GM12878 (cell line): ENCODE data around the gene DNAJB6. TPM values are rescaled to one million over a fixed set of nuclear protein-coding genes. Genes with fewer than 3 reads are reported as not detected.

Experiments used
- ATAC-seq: fragments of 200-7000 bp; cut with Tn5 transposase; 3 replicates; pipeline ENCODE4 v1.9.1; 2020; ENCODE audit warnings: mild to moderate bottlenecking, moderate library complexity
- BruUV-seq: library from RNA; stranded (reverse); fragments of 400-500 nt; replicated peaks from 2 replicates; lab custom pipeline; 2021; lab: Mats Ljungman, UMichigan
- CTCF ChIA-PET: fragments of 300-600 bp; sonication (Branson Sonifier 250); formaldehyde crosslinking; extraction: SDS; loops from one replicate; lab custom pipeline; 2021; ENCODE audit warnings: inconsistent platforms; lab: Yijun Ruan, JAX
- POLR2A ChIA-PET: fragments of 350-600 bp; formaldehyde crosslinking; extraction: SDS; loops from one replicate; lab custom pipeline; 2021; ENCODE audit warnings: inconsistent platforms; lab: Charles Lee
- RAD21 ChIA-PET: fragments of 300-600 bp; sonication (Branson Sonifier 250); formaldehyde crosslinking; loops from one replicate; lab custom pipeline; 2023; ENCODE audit warnings: antibody characterized with exemption; ENCODE audit not compliant: unreplicated experiment; lab: Charles Lee
- SMC1A ChIA-PET: fragments of 300-600 bp; sonication (Branson Sonifier 250); formaldehyde crosslinking; loops from one replicate; lab custom pipeline; 2023; ENCODE audit not compliant: unreplicated experiment, uncharacterized antibody; lab: Charles Lee
- DNase-seq: peaks from one replicate; pipeline ENCODE4 v3.0.0-alpha.2; 2011; ENCODE audit warnings: low read depth, low spot score
- FAIRE-seq: peaks from 3 replicates; lab custom pipeline; 2011; peaks lifted over from hg19 to GRCh38; lab: Jason Lieb, UNC
- H2AFZ ChIP-seq: 2 replicates; pipeline ENCODE4 v1.6.0; 2011; ENCODE audit warnings: low read depth, low read length, control low read depth; ENCODE audit not compliant: control insufficient read depth
- H3K27ac ChIP-seq: 2 replicates; pipeline ENCODE4 v1.5.1; 2011; ENCODE audit warnings: control low read depth; ENCODE audit not compliant: control insufficient read depth, insufficient read depth
- H3K27me3 ChIP-seq, 2 experiments: replicated peaks in 1 of 2; 2 replicates each; pipeline versions ENCODE4 v1.6.0 to v1.6.1; 2011; ENCODE audit warnings: low read length in 1 of 2; ENCODE audit not compliant: control insufficient read depth in 2 of 2, insufficient read depth in 2 of 2
- H3K36me3 ChIP-seq, 2 experiments: 2 replicates each; pipeline ENCODE4 v1.5.1; 2011; ENCODE audit warnings: low read length in 1 of 2; ENCODE audit not compliant: control insufficient read depth in 2 of 2, insufficient read depth in 2 of 2
- H3K4me1 ChIP-seq: 2 replicates; pipeline ENCODE4 v1.6.1; 2011; ENCODE audit warnings: mild to moderate bottlenecking, low read length, moderate library complexity, mixed read lengths; ENCODE audit not compliant: control insufficient read depth, insufficient read depth
- H3K4me2 ChIP-seq: 2 replicates; pipeline ENCODE4 v1.6.0; 2011; ENCODE audit warnings: control low read depth; ENCODE audit not compliant: control insufficient read depth, insufficient read depth
- H3K4me3 ChIP-seq: fragments of 200-600 bp; sonication (generic); 2 replicates; pipeline ENCODE4 v1.5.1; 2016
- H3K79me2 ChIP-seq: 2 replicates; pipeline ENCODE4 v1.6.0; 2011; ENCODE audit warnings: low read length; ENCODE audit not compliant: control insufficient read depth, insufficient read depth
- H3K9ac ChIP-seq: 2 replicates; pipeline ENCODE4 v1.8.0; 2011; ENCODE audit warnings: low read length, control low read depth, mixed read lengths; ENCODE audit not compliant: control insufficient read depth, insufficient read depth
- H3K9me3 ChIP-seq: replicated peaks from 3 replicates; pipeline ENCODE4 v1.5.1; 2011; ENCODE audit warnings: mild to moderate bottlenecking, low read length; ENCODE audit not compliant: control insufficient read depth, insufficient read depth
- H4K20me1 ChIP-seq: 2 replicates; pipeline ENCODE4 v1.6.0; 2011; ENCODE audit not compliant: control insufficient read depth, insufficient read depth
- CBX5 ChIP-seq: sonication (generic); IDR thresholded peaks from 2 replicates; pipeline ENCODE4 v1.6.1; 2016; ENCODE audit warnings: low read depth, moderate library complexity, mild to moderate bottlenecking, inconsistent platforms
- CREB1 ChIP-seq: IDR thresholded peaks from 2 replicates; pipeline ENCODE4 v1.6.1; 2012; ENCODE audit warnings: low read depth, mild to moderate bottlenecking, inconsistent platforms
- CREM ChIP-seq: IDR thresholded peaks from 2 replicates; pipeline ENCODE4 v1.6.1; 2014; ENCODE audit warnings: antibody characterized with exemption, low read depth
- IKZF1 ChIP-seq: fragments of 450-650 bp; conservative IDR thresholded peaks from 2 replicates; pipeline ENCODE4 v1.6.1; 2017; ENCODE audit warnings: antibody characterized with exemption, mild to moderate bottlenecking
- MTA2 ChIP-seq: fragments of 450-650 bp; IDR thresholded peaks from 2 replicates; pipeline ENCODE4 v1.6.1; 2016; ENCODE audit warnings: low read depth, mild to moderate bottlenecking, moderate library complexity
- YBX1 ChIP-seq: fragments of 450-650 bp; IDR thresholded peaks from 2 replicates; pipeline ENCODE4 v1.6.1; 2016; ENCODE audit warnings: antibody characterized with exemption
- WGBS: methylation state at CpG from one replicate; pipeline ENCODE4 v1.1.6; 2016; ENCODE audit warnings: low lambda C conversion rate; ENCODE audit not compliant: insufficient replicate concordance, insufficient coverage; ENCODE audit errors: missing lambda C conversion rate; 5-methylcytosine and 5-hydroxymethylcytosine counted together
- in situ Hi-C: fragments of 300-500 bp; cut with MboI; formaldehyde crosslinking; loops from 9 replicates; pipeline ENCODE4 v1.14.3; 2018; ENCODE audit warnings: mixed read lengths
- intact Hi-C: fragments of 100-400 bp; cut with micrococcal nuclease; formaldehyde crosslinking; loops from one replicate; pipeline ENCODE4 v1.14.2; 2022; ENCODE audit not compliant: unreplicated experiment
- polyA plus RNA-seq, 11 experiments: library from polyadenylated mRNA; depleted of rRNA in 4 of 11; unstranded in 6 of 11; stranded (reverse) in 5 of 11; fragments of >200 nt; fragmentation: Nextera tagmentation in 4 of 11; fragmentation: Illumina TruSeq in 1 of 11; extraction: Ambion mirVana in 4 of 11; extraction: Trizol in 1 of 11; gene quantifications; 1 replicate in 1 of 11; 2 replicates in 10 of 11; pipeline versions ENCODE4 v1.2.1 to v1.2.3, GENCODE V29; 2011 to 2016; ENCODE audit warnings: inconsistent platforms in 2 of 11, missing spikeins in 2 of 11, low read depth in 1 of 11
- total RNA-seq, 4 experiments: library from RNA; depleted of rRNA in 3 of 4; stranded (reverse); fragments of >200 nt in 3 of 4; fragmentation: Illumina TruSeq in 1 of 4; extraction: Trizol in 1 of 4; gene quantifications; 2 replicates each; pipeline versions ENCODE4 v1.2.1 to v1.2.3, GENCODE V29; 2013 to 2021
- TF ChIP-seq, protein P1 (sequence below): fragments of 450-650 bp; IDR thresholded peaks from 2 replicates; pipeline ENCODE4 v1.6.1; 2016; ENCODE audit warnings: mild to moderate bottlenecking
- TF ChIP-seq, protein P2 (sequence below): fragments of 450-650 bp; formaldehyde crosslinking; IDR thresholded peaks from 2 replicates; pipeline ENCODE4 v1.4.0; 2022; ENCODE audit warnings: mild to moderate bottlenecking, moderate library complexity

The DNAJB6 gene
- total and polyA plus RNA-seq, 10 of the 15 experiments (the other 5 are each of a cell fraction or from before 2014, with no cell fraction given), result 34.5 to 117 (median 53.1) TPM

DNA sequence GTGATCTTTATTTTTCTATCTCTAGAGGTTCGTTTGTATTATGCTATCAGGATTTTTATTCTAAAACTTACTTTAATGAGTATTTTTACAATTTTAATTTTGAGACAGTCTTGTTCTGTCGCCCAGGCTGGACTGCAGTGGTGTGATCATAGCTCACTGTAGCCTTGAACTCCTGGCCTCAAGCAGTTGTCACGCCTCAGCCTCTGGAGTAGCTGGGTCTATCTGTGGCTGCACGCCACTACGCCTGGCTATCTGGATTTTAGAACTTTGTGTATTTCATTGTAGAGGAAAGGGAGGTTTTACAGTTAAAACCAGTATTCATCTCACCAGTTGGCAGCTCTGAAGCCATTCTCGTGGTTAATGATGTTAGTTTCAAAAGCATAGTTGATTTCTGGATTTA lies 25.9 kb downstream of the DNAJB6 start:
- POLR2A ChIA-PET, result no interaction called here
- no peak for ATAC-seq
- SMC1A ChIA-PET, result no interaction called here
- Histone ChIP-seq H3K9me3 (no peaks in the 10 kb centered on the region; the same call in 2 of the 3 replicates), H2AFZ (no peak overlapping the region), H3K27me3 (no peaks in the 10 kb centered on the region), H3K4me2 (no peak overlapping the region), H4K20me1 (peaks cover 5% of the 10 kb centered on the region; the same call in 1 of the 2 replicates), H3K4me3 (no peak overlapping the region), H3K27ac (no peak overlapping the region), H3K79me2 (peaks cover 31% of the 10 kb centered on the region), H3K4me1 (peaks cover 5% of the 10 kb centered on the region; the same call in 1 of the 2 replicates), H3K9ac (no peak overlapping the region), H3K36me3 (peaks cover 26 to 37% of the 10 kb centered on the region in 2 experiments)
- CTCF ChIA-PET, result interaction anchor here (1.2 kb wide), 1 partner anchor 9 kb away, joined by 4 read pairs; no protein-coding TSS in a partner anchor
- no peak for DNase-seq
- FAIRE-seq, result no peak
- WGBS, result 90% methylated on average over 6 of the region's 6 CpGs
- intact Hi-C loops (no loop called here), in situ Hi-C loops (no loop called here)
- RAD21 ChIA-PET, result no interaction called here
- TF ChIP-seq CBX5, result no peak
- no peak for TF ChIP-seq CREB1
- TF ChIP-seq CREM, result no peak
- TF ChIP-seq, protein P1, sequence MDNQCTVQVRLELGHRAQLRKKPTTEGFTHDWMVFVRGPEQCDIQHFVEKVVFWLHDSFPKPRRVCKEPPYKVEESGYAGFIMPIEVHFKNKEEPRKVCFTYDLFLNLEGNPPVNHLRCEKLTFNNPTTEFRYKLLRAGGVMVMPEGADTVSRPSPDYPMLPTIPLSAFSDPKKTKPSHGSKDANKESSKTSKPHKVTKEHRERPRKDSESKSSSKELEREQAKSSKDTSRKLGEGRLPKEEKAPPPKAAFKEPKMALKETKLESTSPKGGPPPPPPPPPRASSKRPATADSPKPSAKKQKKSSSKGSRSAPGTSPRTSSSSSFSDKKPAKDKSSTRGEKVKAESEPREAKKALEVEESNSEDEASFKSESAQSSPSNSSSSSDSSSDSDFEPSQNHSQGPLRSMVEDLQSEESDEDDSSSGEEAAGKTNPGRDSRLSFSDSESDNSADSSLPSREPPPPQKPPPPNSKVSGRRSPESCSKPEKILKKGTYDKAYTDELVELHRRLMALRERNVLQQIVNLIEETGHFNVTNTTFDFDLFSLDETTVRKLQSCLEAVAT, result no peak
- no peak for TF ChIP-seq IKZF1
- TF ChIP-seq, protein P2, sequence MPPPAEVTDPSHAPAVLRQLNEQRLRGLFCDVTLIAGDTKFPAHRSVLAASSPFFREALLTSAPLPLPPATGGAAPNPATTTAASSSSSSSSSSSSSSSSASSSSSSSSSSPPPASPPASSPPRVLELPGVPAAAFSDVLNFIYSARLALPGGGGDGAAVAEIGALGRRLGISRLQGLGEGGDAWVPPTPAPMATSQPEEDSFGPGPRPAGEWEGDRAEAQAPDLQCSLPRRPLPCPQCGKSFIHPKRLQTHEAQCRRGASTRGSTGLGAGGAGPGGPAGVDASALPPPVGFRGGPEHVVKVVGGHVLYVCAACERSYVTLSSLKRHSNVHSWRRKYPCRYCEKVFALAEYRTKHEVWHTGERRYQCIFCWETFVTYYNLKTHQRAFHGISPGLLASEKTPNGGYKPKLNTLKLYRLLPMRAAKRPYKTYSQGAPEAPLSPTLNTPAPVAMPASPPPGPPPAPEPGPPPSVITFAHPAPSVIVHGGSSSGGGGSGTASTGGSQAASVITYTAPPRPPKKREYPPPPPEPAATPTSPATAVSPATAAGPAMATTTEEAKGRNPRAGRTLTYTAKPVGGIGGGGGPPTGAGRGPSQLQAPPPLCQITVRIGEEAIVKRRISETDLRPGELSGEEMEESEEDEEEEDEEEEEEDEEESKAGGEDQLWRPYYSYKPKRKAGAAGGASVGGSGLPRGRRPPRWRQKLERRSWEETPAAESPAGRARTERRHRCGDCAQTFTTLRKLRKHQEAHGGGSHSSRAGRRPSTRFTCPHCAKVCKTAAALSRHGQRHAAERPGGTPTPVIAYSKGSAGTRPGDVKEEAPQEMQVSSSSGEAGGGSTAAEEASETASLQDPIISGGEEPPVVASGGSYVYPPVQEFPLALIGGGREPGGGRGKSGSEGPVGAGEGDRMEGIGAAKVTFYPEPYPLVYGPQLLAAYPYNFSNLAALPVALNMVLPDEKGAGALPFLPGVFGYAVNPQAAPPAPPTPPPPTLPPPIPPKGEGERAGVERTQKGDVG (CRISPR knock-in tag), result no peak
- TF ChIP-seq MTA2, result no peak
- no peak for TF ChIP-seq YBX1
- BruUV-seq, result no TSS peak
